Nephron (organoid): ENCODE measurements around the gene RIMBP2.

ENCODE experiments used
- H3K27ac Mint-ChIP-seq, 3 experiments: 2 replicates each; pipeline ENCODE4 v1.8.0; 2020; ENCODE audit warnings: mixed read lengths in 3 of 3, mild to moderate bottlenecking in 2 of 3, moderate library complexity in 1 of 3
- H3K27me3 Mint-ChIP-seq: 2 replicates; pipeline ENCODE4 v1.8.0; 2021; ENCODE audit warnings: low read depth, mild to moderate bottlenecking, moderate library complexity, mixed read lengths
- H3K36me3 Mint-ChIP-seq: 2 replicates; pipeline ENCODE4 v1.8.0; 2020; ENCODE audit warnings: low read depth, mixed read lengths
- H3K4me1 Mint-ChIP-seq: 2 replicates; pipeline ENCODE4 v1.8.0; 2020; ENCODE audit warnings: mixed read lengths
- H3K4me3 Mint-ChIP-seq, 3 experiments: 2 replicates each; pipeline ENCODE4 v1.8.0; 2020; ENCODE audit warnings: mild to moderate bottlenecking in 3 of 3, mixed read lengths in 3 of 3, moderate library complexity in 2 of 3
- H3K9me3 Mint-ChIP-seq: 2 replicates; pipeline ENCODE4 v1.8.0; 2020; ENCODE audit warnings: mixed read lengths
- TF ChIP-seq, protein P1 (sequence below), 3 experiments: fragments of 200-600 bp; sonication (generic); IDR thresholded peaks; one replicate each; pipeline ENCODE4 v1.5.0; 2021; ENCODE audit warnings: antibody characterized with exemption in 3 of 3; ENCODE audit not compliant: unreplicated experiment in 3 of 3

The RIMBP2 gene

DNA sequence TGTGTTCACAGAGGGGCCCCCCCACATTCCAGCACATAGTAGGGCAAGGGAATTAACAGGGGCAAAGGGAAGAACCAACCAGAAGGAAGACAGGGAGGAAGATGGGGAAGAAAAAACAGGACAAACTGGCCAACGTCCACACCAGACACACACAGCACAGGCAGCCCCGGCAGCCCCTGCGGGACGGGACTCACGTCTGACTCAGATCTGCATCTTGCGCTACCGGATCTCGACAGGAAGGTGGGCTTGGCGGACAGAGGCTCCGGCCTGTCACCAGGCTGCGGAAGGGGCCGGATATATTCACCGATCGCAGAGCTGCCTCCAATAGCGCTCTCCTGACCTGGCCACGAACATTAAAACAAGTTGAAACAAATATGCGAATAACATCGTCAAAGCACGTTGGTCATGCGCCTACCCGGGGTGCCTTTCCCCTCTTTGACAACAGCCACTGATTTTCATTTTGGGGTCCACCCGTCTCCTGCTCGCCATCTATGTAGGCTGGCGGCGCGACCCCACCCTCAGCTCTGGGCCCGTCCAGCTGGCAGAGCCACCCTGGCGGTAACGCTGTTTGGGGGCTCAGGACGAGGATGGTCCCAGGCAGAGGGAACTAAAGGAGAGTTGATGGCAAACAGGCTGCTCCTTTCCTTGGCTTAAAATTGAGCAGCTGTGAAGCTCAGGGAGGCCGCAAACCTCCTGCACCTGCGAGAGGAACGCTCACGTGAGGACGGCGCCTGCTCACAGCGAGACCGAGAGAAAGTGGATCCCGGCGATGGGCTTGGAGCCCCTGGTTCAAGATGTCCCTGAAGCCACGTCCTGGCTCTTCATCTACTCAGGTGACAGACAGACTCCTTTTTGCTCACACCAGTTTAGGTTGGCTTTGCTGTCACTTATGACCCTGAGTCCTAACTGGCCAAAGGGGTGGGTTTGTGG is 264.8 kb downstream of the RIMBP2 start:
- TF ChIP-seq, protein P1, sequence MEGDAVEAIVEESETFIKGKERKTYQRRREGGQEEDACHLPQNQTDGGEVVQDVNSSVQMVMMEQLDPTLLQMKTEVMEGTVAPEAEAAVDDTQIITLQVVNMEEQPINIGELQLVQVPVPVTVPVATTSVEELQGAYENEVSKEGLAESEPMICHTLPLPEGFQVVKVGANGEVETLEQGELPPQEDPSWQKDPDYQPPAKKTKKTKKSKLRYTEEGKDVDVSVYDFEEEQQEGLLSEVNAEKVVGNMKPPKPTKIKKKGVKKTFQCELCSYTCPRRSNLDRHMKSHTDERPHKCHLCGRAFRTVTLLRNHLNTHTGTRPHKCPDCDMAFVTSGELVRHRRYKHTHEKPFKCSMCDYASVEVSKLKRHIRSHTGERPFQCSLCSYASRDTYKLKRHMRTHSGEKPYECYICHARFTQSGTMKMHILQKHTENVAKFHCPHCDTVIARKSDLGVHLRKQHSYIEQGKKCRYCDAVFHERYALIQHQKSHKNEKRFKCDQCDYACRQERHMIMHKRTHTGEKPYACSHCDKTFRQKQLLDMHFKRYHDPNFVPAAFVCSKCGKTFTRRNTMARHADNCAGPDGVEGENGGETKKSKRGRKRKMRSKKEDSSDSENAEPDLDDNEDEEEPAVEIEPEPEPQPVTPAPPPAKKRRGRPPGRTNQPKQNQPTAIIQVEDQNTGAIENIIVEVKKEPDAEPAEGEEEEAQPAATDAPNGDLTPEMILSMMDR (IDR thresholded peaks at IDR 0.05; ENCODE audit: unreplicated experiment in 3 of 3), result no peak
- Mint-ChIP-seq H3K27me3 (peaks cover 11% of the 10 kb centered on the region), H3K27ac (no peak overlapping the region), H3K4me3 (no peak overlapping the region), H3K4me1 (no peaks in the 10 kb centered on the region), H3K36me3 (no peaks in the 10 kb centered on the region), H3K9me3 (no peaks in the 10 kb centered on the region)

DNA sequence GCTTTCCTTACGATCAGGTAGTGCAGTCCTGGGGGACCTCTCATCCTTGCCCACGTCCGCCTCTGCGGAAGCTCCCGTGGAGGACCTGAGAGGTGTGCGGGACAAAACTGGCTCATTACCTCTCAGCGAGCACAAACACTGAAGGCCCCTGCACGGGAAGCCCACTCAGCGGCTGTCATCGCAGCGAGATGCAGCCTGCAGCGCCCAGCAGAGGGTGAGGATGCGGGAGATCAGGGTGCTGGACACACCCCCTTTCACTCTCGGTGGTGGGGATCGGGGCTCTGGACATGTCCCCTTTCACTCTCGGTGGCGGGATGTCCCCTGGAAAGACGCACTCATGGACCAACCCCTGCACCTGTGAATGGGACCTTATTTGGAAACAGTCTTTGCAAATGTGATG is 266.8 kb downstream of the RIMBP2 start:
- Mint-ChIP-seq H3K9me3 (no peaks in the 10 kb centered on the region), H3K27ac (no peak overlapping the region), H3K27me3 (peaks cover 7% of the 10 kb centered on the region), H3K4me1 (no peaks in the 10 kb centered on the region), H3K4me3 (no peak overlapping the region), H3K36me3 (peaks cover 3% of the 10 kb centered on the region)
- TF ChIP-seq, protein P1 (IDR thresholded peaks at IDR 0.05; ENCODE audit: unreplicated experiment in 3 of 3), result no peak

DNA sequence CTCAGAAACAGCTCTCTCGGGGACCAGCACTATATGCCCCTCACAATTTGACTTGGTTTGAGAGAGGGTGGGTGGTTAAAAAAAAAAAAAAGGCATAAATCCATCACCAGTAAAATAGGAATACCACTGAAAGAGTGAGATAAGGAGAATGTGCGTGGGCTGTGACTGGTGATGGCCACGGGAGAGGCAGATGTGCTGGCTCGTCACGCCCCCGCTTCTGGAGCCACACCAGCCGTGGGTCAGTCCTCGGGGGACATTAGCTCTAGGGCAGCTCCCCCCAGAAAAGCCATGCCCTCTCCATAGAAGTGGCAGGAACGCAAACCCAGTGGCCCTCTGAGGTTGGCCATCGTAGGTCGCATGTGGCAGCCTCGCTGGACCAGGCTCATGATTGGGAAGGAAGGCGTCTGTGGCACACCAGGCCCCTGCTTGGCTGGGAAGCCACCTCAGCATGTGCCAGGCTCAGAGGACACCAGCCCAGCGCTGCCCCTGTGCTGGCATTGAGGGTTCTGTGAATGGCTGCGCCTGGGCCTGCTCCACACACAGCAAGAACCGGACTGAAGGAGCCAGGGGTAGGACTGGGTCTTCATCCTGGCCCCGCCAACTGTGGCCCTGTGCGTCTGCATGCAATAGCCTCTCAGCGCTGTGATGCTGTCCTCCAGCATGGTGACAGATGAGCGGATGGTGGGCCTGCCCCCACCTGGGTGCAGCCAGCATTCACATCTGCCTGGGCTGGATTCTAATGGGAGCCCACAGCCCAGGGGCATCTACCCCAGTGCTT is 267.9 kb downstream of the RIMBP2 start:
- Mint-ChIP-seq H3K27ac (no peak overlapping the region), H3K27me3 (peaks cover 7% of the 10 kb centered on the region), H3K36me3 (peaks cover 12% of the 10 kb centered on the region), H3K9me3 (no peaks in the 10 kb centered on the region), H3K4me1 (no peaks in the 10 kb centered on the region), H3K4me3 (no peak overlapping the region)
- TF ChIP-seq, protein P1 (IDR thresholded peaks at IDR 0.05; ENCODE audit: unreplicated experiment in 3 of 3), result no peak

DNA sequence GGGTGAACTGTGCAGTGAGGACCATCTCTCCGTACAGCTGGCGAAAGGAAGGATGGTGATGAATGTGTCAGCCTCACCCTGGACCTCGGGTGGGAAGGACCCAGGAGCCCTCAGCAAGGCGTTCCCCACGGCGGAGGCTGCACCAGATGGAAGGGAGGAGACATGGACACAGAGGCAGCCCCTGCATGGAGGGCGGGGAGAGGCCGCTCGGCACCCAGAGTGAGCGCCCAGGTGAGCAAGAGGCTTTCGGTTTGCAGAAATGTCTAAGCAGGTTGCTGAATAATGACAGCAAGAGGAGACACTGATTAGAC is 268.5 kb downstream of the RIMBP2 start:
- Mint-ChIP-seq H3K36me3 (peaks cover 17% of the 10 kb centered on the region), H3K4me3 (no peak overlapping the region), H3K27ac (no peak overlapping the region), H3K4me1 (no peaks in the 10 kb centered on the region), H3K9me3 (no peaks in the 10 kb centered on the region), H3K27me3 (peaks cover 7% of the 10 kb centered on the region)
- TF ChIP-seq, protein P1 (IDR thresholded peaks at IDR 0.05; ENCODE audit: unreplicated experiment in 3 of 3), result no peak

DNA sequence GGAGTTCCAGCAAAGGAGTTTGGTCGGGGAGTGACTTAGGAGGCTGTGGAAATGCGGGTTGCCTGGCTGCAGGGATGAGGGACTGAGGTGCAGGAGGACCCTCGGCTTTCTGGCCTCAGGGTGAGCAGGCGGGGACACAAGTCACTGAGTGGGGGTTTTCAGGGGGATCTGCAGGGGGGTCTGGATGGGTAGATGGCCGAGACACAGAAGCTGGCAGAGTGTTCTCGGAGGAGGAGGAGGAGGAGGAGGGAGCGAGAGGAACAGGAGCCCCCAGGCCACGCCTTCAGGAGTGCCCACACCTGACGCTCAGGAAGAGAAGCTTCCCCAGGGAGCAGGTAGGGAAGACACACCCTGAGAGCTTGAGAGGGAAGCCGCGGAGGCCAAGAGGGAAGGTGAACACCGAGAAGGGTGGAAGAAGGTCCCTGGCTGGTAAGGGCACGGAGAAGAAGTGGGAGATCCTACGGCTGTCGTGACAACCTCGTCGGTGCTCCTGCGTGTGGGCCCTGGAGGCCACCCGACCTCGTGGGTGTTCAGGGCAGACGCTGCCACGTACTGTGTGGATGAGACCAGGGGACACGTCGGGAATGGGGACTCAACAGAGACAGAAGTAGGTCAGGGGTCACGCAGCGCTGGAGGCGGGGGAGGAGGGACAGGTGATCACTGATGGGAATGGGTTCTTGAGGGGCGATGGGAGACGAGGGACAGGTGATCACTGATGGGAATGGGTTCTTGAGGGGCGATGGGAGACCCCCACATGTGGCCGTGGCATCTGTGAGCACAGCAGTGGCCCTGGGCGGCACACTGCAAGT is 269.0 kb downstream of the RIMBP2 start:
- no peaks in the 10 kb centered on the region for H3K4me1 Mint-ChIP-seq

More for the DNA sequence above, 269.0 kb downstream of the RIMBP2 start:
- H3K27me3 Mint-ChIP-seq, result peaks cover 7% of the 10 kb centered on the region
- TF ChIP-seq, protein P1 (IDR thresholded peaks at IDR 0.05; ENCODE audit: unreplicated experiment in 3 of 3), result no peak
- no peak overlapping the region for H3K4me3 Mint-ChIP-seq
- H3K27ac Mint-ChIP-seq, result no peak overlapping the region
- no peaks in the 10 kb centered on the region for H3K9me3 Mint-ChIP-seq
- H3K36me3 Mint-ChIP-seq, result peaks cover 21% of the 10 kb centered on the region
